ENCODE data around the gene TC2N. TPM values are rescaled to one million over a fixed set of nuclear protein-coding genes. Genes with fewer than 3 reads are reported as not detected.
"Not testable (repeated sequence)": the region's sequence is repeated elsewhere in the genome, so short reads cannot be mapped to it uniquely, and the experiment has no call there.

Gene TC2N
- total RNA-seq, 1 donor from 2014 or later: 24.2 TPM

GRCh38 chr14:91888641-91889476 lies 21.5 kb upstream of the TC2N start:
- DNase-seq: no peak

GRCh38 chr14:91886961-91887360 lies 19.6 kb upstream of the TC2N start:
- DNase-seq: no peak

GRCh38 chr14:91885839-91886238 lies 18.5 kb upstream of the TC2N start:
- DNase-seq: no peak

DNA sequence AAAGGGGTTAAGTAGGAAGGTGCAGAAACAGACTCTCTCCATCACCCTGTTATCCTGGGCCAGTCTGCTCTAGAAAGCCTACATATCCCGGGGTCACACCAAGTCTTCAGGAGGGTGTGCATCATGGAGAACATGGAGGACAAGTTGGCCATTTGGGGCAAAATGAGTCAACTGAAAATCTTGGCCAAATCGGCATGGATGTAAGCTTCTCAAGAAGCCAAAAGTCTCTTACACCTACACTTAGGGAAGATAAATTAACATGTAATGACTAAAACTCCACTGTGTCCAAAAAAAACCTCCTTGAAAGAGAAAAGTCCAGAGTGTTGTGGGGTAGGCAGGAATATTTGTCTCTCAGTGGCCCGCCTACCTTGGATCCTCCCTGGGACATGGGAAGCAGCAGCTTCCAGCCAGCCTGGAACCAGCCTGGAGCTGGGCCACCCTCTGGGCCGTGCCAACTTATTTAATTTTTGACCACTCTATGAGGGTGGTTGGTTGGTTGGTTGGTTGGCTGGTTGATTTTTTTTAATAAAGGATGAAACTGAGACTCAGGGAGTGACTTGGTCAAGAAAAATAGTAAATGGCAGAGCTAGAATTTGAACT lies 17.9 kb upstream of the TC2N start:
- no peak for DNase-seq

DNA sequence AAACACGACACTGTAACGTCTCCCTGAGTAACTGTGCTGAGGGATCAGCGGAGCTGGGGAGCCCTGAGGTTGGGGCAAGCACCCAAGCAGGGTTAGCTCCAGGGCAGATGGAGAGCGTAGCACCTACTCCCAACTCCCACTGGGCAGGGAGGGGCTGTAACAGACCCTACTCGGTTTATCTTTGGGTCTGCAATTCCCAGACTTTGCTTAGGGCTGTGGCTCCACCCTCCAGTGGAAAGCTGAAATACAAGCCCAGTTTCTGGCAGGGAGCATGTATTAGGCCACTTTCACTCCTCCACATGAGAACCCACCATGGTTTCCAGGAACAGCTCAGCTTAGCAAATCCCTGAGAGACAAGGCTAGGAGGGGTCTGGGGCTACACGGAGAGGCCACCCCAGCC lies 17.3 kb upstream of the TC2N start:
- no peak for DNase-seq

DNA sequence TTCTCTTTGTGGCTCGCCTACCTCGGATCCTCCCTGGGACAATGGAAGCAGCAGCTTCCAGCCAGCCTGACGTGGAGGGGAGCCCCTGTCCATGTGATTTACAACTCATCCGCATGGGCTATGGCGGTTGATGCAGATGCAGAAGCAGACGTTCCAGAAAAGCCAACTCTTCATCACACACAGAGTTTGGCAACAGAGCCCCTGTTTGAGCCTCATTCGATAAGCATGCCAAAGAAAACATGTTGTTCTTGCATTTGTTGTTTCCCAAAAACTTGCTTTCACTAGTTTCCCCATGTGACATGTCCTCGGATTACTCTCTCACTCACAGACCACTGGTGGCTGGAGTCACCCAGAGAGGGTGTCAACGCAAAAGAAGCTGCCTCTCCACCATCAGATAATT lies 16.4 kb upstream of the TC2N start:
- DNase-seq: no peak

GRCh38 chr14:91882776-91883175 lies 15.4 kb upstream of the TC2N start:
- no peak for DNase-seq

GRCh38 chr14:91882369-91882768 lies 15.0 kb upstream of the TC2N start:
- no peak for DNase-seq

DNA sequence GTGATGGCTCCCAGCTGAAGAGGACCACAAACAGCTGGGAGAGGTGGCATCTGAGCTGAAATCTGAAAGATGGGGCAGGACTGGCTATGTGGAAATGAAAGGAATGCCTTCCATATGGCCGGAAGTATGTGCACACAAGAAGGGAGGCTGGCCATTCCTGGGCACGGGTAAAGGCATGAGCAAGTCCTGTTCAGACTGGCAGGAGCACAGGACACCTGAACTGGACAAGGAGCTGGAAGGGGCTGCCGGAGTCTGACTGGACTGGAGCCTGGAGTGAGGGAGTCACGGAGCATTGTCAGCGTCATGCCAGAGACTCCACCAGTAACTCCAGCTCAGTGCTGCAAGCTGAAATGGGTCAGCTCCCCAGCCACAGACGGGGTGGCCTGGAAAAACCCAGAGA lies 11.9 kb upstream of the TC2N start:
- DNase-seq: no peak

DNA sequence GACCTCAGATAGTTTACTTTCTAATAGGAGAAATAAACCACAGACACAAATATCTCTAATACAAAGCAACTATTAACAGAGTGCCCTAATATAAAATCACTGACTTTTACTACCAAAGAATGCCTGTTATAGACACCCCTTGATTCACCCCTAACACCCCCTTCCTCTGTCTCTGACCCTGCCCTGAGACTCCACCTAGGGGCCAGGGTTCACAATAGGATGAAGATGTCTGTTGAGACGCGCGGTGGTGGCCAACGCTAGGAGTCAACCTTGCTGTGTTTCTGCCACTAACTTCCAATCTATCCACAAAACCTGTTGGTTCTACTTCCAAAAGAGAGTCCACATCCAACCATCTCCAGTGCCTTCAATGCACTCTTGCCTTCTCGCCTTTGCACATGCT lies 10.9 kb upstream of the TC2N start:
- DNase-seq: no peak

GRCh38 chr14:91877376-91877915 lies 10.1 kb upstream of the TC2N start:
- no peak for DNase-seq

DNA sequence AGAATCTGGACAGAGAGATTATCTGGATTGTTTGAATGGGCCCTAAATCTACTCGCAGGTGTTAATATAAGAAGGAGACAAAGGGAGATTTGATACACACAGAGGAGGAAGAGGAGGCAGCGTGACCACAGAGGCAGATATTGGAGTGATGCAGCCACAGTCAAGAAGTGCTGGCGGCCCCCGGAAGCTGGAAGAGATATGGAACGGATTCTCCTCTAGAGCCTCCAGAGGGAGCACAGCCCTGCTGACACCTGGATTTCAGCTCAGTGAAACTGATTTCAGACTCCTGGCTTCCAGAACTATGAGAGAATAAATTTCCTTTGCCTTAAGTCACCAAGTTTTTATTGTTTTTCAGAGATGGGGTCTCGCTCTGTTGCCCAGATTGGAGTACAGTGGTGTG lies 9.2 kb upstream of the TC2N start:
- DNase-seq: no peak

DNA sequence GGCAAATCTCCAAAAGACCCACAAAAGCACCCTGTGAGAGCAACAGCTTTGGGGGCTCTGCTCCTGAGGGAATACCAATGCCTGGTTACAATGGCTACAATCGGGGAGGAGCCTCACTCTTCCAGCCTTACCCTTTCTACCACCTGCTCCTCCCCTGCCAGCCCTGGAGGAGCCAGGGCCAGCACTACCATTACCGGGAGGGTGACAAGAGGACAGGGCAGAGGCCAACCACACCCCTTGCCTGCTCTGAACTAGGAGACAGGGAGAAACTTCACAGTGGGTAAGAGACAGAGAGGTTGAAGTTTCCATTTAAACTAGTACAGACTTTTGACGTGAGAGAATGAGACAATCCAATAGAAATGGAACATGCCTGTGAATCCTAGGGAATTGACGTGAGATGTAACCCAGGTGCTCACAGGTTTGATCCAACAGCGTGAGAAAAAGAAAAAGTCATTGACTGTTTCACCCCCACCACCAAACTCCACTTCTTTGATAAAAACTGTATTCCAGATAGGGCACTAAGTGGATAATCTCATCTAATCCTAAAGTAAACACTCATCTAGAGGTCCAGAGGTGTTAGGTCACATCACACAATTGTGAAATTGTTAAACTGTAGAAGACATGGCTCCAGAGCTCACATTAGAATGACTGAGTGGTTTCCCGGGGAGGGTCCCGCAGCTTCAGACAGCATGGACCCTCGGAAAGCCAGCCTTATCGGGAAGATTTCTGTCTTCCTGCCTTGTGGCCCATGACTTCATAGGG lies 8.4 kb upstream of the TC2N start:
- no peak for DNase-seq

DNA sequence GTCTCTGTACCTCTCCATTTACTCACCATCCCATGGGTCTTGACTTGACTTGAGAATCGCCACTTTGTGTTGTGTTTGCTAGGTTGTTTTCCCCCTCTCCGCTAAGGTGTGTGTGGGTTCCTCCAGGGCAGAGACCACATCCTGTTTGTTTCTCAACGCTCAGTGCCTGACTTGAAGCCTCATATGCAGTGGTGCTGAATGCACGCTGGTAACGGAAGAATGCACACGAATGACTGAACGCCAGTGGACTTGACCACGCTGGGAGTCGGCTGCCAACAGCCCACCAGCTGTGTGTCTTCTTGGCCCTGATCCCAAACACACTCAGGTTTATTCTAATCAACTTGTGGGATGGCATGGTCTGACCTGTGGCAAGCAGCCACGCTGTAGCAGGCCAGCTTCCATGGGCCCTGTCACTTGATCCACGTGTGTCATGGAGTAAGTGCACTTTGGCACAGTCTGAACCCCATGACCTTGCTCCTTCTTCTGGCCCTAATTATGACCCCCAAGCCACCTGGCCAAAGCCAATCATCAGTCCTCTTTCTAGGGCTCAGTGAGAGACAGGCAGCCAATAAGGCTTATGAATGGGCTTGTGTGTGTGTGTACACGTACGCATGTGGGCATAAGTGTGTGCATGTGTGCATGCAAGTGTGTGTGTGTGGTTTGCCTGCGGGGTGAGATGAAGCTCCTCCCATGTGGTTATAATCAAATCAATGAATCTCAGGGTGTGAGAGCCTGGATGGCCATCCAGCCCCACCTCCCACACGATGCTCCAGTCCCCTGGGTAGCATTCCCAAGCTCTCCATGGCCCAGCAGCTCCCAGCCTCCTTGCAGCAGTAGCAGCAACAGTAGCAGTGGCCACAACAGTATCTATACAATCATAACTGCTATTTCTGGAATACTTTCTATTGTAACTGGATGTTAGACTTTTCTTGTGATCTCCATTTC lies 6.4 kb upstream of the TC2N start:
- DNase-seq: no peak

GRCh38 chr14:91872517-91873470 lies 5.5 kb upstream of the TC2N start:
- DNase-seq: peak; percentile 73

GRCh38 chr14:91872011-91872501 lies 4.7 kb upstream of the TC2N start:
- DNase-seq: peak; percentile 14

GRCh38 chr14:91871401-91871800 lies 4.1 kb upstream of the TC2N start:
- not testable (repeated sequence) for DNase-seq

- DNase-seq: no peak
Observed at GRCh38 chr14:91870890-91871289, 3.6 kb upstream of the TC2N start.

DNA sequence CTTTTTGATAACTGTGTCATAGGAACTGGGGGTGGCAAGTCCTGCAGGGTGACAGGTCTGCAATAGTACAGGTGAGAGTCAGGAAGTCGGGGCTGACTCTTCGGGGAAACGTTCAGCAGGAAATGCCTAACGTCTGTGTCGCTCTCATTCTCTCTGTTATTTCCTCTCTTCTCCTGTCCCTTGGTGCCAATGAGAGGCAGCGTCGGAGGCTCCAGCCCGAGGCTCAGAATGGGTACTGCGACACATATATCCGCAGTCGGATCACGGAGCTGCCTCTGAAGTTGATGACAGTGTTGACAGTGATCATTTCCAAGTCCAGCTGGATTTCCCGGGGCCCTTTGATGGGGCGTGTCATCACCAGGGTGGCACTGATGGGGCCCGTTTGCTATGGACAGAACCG lies 2.7 kb upstream of the TC2N start:
- no peak for DNase-seq

DNA sequence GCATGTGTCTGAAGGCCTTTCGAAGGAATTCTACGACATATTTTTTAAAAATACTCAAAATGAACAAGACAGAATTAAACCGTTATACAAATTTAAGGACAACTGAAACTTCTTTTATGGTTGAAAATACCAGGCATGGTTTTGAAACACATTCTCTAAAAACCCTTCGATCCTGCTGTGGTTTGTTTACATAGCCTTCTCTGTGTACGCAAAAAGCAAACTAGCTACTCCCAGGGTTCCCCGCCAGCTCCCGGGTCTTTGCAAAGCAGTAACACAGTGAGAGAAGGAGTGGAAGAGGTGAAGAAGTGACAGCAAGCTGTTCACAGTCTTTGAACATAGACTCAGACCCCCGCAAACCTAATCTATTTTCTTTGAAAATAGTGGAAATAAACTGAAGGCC lies 2.2 kb upstream of the TC2N start:
- DNase-seq: no peak
